HG02973 (cell line): ENCODE data around the gene CEBPG.

ENCODE experiments used
- ATAC-seq: cut with Tn5 transposase; IDR thresholded peaks from one replicate; pipeline ENCODE4 v1.9.1; 2021; ENCODE audit warnings: moderate library complexity; ENCODE audit not compliant: unreplicated experiment

The CEBPG gene

DNA sequence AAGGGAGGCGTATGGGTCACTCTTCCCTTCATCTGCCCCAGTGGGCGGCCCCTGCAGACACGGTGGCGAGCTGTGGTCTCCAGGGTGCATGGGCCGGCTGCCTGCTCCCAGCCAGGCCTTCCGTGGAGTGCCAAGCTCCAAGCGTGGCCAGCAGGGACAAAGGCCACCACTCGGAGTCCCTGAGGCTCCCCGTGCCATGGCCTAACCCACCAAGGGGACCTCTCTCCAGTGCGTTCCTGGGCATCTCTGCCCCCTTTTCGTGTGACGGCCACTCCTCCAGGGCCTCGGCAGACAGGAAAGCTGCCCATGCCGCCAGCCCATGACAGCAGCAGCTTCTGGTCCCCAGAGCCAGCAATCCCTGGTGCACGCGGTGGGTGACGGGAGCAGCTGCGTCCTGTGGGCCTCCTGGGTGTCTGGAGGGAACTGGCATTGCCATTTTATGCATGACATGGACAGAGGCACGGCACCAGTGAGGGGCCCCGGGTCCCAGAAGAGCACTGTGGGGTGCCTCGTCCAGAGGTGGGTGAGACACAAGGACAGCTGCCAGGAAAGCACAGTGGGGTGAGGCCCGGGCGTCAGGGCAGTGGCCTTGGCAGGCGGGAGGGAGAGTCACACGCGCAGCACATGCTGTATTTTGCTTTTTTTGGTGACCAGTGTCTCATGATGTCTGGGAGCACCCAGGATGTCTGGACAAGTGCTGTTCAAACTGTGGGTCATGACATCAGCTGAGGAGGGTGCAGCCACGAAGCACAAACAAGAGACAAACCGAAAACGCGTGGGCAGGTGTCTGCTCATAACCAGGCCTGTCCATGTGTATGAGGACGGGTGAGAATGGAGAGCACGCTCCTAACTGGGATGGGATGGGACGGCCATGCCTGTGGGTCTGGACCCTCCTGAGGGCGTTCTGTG is 32.3 kb downstream of the CEBPG start:
- no peak for ATAC-seq

DNA sequence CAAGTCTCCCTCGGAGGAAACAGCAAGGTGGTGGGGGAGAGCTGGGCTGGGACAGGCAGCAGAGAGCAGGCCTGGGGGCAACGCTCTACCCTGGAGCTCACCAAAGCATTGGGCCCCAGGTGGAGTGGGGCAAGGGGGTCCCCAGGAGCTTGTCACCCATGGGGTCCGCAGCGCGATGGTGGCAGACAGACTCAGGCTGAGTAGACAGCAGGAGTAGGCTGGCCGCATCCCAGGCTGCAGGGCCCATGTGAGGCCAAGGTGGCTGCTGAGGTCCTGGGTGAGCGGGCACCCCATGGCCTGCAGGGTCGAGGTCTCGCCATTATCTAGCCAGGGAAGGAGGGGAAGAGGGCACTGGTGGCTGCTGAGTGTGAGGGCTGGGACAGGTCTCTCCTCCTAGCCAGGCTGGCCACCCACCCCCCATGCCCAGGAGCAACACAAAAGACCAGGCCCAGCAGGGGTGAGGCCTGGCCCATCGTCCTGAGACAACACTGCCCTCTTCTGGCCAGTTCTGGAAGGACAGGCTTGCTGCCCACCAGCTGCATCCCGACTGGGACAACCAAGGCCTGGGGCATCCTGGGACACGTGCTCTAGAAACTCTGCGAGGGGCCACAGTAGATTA is 33.1 kb downstream of the CEBPG start:
- no peak for ATAC-seq

DNA sequence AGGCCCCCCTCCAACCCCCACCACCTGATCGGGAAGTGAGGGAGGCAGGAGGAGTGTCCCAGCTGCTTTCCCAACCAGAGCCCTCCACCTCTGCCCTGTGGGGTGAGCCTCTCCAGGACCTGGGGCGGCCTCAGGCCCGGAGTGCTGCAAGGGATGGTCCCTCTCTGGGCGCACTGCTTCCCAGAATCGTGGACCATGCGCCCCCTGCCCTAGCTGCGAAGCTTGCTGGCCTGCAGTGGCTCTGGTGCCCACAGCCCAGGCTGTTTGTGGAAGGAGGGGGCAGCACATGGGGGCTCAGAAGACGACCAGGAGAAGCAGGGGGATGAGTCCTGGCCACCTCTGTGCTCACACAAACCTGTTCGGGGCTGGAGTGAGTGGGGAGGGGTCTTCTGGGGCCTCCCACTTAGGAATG is 33.6 kb downstream of the CEBPG start:
- no peak for ATAC-seq

DNA sequence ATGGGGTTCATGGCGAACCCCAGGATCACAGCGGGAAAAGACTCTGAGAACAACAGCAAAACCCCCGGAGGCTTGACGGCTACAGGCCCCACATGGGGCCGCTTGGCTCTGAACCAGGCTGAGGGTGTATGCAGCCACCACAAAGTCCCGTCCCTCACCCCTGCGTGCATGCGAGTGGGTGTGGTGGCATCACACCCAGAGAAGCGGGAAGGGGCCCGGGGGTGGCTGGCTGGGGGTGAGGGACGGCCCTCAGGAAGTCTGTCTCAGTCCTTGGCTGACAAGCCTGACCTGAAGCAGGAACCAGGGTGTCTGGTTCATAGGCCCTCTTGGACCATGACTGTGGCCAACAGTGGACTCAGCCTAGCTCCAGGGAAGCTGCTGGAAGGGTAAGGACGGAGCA is 34.2 kb downstream of the CEBPG start:
- ATAC-seq: no peak

DNA sequence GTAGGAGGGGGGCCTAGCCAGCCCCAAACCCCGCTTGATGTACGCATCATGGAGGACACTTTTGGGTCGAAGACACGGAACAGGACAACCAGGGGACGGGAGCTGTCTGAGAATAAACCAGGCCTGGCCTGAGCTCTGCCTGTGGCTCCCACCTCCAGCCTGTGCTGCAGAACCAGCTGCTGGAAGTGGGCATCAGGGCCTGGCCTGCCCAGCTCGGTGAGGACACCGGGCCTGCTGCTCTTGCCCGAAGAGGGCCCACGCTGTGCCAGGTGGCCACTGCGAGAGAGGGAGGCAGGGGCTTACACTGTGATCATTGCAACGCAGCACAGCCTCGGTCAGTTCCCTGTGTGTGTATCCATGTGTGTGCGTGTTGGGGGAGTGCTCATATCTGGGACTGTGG is 34.6 kb downstream of the CEBPG start:
- ATAC-seq: no peak

DNA sequence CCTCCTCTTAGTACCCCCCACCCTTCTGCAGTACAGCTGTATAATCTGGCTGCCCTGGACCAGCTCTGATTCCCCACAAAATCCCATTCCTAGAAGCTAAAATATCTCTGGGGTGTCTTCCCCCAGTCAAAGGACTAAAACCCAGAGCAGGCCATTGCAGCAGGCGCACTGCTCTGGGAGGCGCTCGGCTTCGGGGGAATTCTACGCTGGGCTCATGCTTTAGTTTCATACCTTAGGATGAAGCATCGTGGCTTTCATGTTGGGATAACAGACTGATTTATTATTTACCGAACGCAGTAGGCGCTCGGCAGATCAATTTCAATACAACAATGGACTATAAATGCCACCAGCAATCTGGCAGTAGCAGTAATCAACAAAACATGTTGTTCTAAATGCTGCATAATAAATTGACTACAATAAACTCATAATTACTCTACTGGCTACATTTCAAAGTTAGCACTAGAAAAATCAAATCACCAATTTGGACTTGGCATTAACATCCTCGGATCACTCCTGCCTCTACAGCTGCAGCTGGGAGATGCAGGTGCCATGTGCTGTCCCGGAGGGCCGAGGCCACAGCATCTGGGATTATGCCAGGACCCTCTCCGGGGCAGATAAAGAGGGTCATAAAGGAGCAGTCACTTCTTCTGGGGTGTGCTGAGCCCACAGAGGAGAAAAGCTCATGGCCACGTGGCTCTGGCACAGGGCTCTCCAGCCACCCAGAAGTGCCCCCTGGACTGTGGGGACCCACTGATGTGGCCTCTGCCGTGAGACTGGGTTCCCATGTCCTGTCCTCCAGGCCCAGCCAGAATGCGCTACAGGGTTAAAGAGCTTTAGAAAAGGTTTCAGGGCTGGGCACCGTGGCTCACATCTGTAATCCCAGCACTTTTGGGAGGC is 35.3 kb downstream of the CEBPG start:
- no peak for ATAC-seq

DNA sequence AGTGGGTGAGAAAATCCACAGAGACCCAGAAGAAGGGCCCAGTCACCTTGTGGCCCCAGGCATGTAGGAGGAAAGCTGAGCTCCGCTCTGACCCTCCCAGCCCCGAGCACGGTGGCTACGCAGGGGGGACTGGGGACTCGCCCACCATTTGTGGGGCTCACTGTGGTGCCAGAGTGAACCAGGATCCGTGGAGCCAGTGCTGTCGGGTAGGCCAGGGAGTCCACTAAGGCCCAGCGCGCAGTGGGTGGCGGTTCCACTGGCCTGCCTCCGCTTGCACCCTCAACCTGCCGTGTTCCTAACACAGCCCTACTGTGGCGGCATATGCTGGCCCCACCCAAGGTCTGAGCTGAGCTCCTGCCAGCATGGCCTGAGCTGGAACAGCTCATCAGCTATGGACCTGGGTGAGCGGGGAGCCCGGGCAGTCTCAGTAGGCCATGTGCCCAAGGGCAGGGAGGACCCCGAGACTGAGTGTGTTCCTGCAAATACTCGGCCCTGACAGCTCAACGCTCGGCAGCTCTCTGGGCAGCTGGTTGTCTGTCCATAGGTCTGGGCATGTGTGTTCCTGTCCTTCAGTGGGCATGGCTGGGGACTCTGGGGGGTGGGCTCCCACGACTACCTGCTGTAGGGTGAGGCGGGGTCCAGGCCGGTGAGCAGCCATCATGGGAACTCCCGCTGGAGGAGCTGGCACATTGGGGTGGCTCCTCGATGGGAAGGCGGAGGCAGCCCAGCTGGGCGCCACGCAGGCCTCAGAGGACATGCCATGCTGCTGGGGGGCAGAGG is 36.6 kb downstream of the CEBPG start:
- ATAC-seq: no peak

DNA sequence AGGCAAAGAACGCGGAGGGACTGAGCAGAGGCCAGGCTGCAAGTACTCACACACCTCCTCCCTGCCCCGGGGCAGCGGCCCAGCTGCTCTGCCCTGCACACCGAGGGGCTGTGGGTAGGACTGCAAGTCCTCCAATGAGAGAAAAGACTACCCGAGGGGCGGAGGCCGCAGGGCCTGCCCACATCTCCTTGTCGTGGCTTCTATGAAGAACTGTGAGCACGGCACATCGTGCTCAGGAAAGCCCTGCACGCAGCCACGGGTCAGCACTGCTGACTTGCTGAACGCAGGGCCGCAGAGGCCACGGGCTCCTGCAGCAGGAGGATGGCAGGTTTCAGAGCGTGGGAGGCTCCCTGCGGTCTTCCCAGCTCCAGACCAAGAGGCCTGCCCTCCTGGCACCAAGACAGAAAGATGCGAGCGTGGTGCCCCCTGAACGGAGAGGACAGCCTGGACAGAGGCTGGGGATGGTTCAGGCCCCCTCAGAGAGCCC is 37.4 kb downstream of the CEBPG start:
- no peak for ATAC-seq

DNA sequence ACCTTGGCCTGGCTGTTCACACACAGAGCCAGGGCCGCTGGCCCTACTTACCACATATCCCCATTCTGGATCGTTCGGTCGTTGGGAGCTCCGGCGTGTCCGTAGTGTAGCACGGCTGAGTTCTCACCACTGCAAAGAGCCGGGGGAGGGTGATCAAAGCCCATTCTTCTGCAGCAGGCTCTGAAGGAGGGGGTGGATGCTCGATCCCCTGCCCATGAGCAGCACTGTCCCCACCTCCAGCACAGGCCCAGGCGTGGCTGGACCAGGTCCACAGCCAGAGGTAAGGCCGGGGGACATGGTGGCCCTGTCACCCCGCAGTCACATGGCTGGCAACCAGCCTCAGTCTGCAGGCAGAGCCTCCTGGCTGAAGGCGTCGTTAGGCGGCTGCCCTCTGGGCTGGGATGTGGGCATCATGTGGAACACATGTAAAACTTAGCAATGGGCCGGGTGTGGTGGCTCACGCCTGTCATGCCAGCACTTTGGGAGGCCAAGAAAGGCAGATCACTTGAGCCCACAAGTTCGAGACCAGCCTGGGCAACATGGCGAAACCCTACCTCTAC is 38.2 kb downstream of the CEBPG start:
- no peak for ATAC-seq

DNA sequence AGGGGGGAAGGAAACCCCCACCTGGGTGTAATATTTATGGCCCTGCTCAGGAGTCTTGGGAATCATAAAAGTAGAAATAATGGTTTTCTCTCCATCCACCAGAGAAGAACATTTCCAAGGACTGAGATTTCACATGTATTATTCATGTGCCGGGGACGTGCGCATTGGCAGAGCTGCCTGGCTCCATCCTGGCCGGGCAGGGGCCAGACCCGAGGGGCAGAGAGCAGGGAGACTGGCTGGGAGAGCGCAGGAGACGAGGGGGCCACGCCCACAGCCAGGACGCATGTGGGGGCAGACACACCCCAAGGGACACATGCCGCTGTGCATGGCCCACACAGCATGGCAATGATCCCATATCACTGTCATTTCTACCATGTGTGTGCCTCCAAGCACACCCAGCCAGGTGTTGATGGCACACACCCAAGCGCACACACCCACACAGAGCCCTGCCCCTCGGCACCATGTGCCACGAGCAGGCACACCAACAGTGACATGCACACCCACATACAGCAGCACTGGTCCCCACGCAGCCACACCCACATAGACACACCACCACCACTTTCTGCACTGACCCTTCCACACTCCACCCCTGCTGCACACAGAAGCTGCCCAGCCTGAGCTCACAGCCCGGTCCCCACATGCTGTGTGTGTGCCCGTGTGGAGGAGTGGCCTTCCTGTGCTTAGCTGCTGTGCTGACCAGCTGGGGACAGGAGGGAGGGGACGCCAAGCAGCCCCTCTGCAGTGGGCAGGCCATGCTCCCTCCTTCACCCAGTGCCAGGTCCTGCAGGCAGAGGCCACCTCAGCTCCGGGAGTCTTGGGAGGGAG is 39.3 kb downstream of the CEBPG start:
- no peak for ATAC-seq

DNA sequence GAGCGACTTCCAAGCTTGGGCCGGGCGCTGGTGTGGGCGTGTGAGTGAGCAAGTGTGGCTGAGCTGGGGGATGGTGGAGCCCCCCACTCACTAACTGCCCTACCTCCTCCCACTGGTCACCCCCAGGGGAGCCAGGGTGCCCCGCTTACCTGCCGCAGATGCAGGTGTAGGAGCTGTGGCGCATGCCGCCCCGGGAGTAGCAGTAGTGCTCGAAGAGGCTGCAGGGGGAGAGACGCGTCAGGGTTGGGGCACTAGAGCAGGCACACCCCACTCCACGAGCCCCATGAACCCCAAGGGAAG is 39.9 kb downstream of the CEBPG start:
- no peak for ATAC-seq

DNA sequence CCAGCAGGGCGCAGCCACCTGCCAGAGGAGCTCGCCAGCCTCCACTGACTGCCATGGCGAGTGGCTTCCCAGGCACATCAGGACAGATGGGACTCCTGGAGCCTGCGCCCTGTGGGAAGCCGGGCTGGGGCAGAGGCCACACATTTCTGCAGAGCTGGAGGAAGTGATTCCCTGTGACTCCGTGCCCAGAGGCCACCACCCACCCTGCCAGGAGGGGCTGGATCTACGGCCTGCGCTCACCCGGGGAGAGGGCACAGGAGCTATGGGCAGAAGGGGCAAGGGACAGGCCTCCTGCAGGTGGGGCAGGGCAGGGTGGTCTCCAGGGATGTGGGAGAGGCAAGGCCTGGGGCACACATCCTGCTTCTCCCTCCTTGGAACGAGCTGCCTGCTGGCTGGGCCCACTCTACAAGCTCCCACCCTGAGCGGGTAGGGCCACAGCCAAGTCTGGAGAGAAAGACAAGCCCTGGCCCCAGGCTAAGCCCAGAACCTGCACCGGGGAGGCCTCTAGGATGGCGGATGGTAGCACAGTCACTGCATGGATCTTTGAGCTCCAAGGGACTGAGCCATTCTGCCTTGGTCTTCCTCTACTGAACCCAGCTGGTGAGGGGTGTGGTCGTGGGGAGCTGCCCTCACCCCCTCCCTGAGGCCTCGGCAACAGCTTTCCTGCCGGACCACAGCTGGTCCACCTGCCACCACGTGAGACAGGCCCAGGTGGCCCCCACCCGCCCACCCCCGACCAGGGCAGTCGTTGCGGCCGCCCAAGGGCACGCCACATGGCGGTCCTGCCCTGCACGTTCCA is 40.6 kb downstream of the CEBPG start:
- no peak for ATAC-seq

DNA sequence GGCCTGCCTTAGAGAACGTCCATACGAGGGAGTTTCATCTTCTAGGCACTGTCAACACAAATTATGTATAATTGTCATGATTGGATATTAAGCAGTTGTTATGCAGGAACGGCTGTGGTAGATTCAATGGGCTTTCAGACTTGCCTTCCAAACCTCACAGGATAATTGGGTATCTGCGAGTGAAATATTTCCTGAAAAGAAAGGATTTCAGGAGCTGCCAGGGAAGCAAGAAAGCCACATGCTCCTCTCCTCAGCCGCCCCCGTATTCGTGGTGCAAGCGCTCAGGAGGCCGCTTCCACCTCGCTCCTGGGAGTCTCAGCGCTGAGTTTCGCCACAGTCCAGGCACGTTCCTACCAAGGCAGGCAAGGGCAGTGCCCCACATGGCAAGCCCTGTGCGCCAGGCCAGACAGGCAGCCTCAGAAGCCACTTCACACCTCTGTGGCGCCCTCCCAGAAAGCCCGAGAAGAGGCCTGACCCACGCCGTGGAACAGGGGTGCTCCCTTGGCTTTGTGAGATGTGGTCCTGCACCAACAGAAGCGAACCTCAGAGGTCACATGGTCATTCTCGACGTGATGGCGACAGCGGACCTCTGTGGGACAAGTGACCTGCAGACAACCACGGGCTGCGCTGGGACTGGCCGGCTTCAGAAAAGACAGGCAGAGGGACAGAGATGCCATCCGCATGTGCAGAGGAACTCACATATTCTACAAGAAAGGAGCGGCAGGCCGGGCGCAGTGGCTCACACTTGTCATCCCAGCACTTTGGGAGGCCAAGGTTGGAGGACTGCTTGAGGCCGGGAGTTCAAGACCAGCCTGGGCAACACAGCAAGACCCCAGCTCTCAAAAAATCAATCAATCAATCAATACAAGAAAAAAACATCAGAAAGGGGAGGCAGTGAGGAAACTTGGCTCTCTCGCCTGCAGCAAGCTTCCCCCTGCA is 41.4 kb downstream of the CEBPG start:
- ATAC-seq: no peak

DNA sequence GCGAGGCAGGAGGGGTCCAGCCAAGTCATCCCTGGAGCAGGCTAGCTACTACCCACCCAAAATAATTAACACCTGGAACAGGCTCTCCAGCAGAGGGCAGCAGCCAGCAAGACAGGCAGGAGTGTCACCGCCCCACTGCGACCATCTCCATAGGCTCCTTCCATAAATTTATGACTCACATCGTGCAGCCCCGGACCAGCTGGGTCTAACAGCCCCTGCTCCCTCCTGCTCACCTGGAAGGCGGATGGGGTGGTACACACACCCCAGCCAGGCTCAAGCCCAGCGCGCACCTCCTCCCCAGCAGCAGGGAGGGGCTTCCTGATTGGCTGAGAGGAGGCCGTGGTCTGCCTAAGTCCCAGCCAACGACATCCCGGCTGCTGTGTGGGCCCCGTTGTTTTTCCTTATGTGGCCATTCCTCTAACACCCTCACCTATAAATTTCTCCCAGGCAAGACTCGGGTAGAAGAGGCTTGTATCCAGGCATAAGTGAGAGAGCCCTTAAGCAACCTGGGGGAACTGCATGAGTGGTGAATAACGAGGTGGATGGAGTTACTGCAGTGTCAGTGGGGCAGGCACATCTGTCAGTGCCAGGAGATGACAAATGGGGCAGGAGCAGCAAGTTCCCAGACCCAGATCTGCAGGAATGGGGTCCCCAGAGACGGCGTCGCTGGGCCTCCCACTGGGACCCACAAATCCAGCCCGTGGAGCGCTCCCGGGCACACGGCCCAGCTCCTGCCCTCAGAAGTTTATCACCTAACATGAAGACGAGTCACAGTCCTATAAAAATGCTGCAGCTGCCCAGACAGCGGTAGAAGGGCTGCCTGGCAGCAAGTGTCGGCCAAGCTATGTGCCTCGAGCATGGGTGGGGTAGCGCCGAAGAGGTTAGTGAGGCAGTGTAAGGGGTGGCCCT is 43.1 kb downstream of the CEBPG start:
- ATAC-seq: no peak

DNA sequence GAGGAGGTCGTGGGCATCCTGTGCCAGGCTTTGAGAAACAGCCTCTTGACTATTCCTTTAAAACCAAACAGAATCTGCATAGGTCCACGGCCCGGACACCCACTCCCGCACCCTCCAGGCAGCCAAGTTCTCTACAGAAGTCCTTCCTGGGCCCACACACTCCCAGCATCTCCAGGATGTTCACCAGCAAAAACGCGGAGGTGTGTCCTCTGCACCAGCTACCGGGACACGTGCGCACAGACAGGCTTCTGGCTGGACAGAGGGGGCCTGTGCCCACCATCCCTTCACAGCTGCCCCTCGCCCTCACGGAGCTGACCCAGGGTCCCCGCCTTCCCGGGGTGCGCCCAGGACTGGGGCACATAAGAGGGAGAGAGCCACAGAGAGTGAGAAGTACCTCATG is 44.2 kb downstream of the CEBPG start:
- no peak for ATAC-seq

DNA sequence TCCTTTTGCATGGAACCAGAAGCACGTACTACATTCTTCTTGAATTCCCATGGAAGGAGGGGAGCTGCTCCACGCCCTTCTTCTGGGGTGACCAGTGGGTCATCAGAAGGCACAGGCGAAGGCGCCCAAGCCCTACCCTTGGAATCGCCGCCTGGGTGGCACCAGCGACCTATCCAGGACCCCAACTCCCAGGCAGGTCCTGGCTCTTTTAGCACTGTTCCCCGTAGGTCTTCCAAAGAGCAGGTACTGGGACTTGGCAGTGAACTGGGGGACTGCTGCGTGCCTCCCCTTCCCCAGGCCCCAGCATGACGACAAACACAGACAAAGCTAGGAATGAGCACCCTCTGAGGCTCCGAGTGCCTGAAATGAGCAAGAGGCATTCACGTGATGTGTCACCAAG is 45.0 kb downstream of the CEBPG start:
- ATAC-seq: no peak
